NOMO-1 treated with dmso at 0.1 percent for 144 hours (cell line): ENCODE data around the gene OSMR.

Source experiments
- DNase-seq: peaks from one replicate; lab custom pipeline; 2025; ENCODE audit not compliant: unreplicated experiment; lab: John Stamatoyannopoulos, UW

Gene OSMR

DNA sequence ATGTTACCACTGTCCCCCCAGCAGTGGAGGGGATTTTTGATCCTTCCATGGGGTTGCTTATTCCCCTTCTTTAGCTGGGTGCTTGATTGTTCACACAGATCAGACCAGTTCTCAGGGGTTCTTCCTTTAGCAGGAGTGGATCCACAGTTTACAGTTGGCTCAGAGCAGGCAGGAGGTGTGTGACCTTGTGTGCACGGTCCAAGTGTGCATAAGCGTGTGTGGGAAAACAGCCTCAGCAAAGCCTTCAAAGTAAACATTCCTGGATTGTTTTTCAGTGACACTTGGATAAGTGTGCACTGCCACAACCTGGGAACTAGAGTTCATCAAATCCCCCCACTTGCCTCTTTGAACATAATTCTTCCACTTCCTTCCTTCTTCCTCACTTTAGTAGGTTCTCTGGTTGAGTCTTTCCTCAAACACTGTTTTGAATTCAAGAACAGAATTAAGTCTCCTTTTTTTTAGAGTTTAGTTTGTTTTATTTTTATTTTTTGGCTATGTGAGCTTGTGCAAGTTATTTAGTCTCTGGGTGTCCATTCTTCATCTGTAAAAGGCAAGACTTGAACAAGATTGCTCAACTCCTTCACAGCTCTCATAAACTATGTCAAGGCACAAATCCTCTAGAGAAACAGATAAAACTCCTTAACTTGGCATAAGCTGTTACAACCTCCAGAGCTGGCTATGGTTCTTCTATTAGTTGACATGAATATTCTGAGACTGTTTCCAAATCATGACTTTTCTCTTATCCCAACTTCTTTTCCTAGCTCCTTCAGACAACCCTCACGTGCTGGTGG is 78.0 kb downstream of the OSMR start:
- DNase-seq, result no peak

DNA sequence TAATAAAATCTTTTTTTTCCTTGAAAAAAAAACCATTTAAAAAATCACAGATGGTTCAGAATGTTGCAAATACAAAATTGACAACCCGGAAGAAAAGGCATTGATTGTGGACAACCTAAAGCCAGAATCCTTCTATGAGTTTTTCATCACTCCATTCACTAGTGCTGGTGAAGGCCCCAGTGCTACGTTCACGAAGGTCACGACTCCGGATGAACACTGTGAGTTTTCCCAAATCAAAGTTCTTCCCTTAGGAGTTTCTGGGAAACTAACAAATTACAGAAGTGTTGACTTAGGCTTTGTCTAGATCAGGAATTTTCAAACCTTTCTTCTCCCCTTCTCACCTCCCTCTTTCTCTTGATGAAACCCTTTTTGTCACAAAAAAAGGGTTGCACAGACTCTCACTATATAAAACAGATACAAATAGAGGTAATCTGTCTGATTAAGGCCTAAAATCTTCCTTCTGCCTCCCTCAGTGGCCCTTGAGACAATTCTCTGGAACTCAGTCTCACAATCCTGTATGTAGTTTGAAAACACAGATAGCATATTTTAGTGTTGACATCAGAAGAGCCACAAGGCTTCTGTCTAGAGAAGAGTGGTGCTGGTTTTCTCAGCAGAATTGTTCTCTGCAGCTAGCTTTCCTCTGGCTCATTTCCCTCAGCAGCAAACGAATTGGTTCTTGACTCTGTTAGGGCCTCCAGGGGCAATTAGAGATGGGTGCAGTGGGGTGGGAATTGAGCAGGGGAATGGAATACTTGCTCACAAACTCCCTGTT is 79.5 kb downstream of the OSMR start:
- no peak for DNase-seq

DNA sequence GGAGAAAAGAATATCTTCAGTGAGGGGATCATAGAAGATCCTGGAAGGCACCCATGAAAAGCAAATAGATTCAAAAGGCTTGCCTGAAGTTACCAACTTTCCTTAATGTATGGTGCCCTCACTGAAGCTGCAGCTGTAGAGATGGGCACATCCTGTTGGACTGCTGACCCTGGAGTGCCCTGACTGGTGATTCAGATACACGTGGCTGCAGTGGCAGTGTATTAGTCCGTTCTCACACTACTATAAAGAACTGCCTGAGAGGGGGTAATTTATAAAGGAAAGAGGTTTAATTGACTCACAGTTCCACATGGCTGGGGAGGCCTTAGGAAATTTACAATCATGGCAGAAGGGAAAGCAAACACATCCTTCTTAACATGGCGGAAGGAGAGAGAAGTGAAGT is 80.3 kb downstream of the OSMR start:
- no peak for DNase-seq

DNA sequence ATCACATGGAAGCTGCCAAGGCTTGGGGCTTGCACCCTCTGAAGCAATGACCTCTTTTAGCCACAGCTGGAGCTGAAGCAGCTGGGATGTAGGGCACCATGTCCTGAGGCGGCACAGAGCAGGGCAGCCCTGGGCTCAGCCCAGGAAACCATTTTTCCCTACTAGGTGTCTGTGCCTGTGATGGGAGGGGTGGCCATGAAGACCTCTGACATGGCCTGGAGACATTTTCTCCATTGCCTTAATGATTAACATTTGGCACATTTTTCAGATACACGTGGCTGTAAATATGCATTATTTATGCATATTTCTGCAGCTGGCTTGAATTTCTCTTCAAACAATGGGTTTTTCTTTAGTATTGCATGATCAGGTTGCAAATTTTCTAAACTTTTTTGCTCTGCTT is 81.7 kb downstream of the OSMR start:
- DNase-seq, result no peak

DNA sequence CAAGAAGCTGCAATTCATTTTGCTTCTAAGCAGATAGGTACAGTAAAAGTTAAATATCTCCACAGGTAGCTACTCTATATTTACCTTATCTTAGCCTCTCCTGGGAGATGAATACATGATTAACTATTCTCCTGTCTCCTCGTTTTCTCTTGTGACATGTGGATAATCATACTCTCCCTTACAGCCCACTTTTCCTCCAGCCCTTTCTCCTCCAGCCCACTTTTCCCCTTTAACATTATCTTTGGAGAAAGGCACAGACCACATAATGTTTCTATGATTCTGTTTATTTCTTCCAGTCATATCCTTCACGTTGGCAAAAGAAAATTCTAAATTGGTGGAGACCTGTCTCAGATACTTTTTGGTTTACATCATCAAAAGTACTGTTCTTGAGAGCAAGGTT is 84.0 kb downstream of the OSMR start:
- no peak for DNase-seq

DNA sequence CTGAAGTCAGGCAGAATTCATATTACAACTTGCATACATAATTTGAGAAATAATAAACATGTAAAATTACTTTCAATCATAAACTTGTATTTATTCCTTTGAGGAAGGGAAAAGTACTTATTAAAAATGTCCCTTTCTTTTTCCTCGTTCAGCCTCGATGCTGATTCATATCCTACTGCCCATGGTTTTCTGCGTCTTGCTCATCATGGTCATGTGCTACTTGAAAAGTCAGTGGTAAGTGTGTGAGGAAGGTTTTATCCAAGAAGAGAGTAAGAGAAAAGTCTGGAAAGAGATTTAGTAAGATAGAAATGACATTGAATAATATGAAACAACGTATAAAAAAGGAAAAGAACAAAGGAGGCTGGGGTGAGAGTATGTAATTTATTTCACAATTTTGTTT is 85.9 kb downstream of the OSMR start:
- DNase-seq, result no peak

DNA sequence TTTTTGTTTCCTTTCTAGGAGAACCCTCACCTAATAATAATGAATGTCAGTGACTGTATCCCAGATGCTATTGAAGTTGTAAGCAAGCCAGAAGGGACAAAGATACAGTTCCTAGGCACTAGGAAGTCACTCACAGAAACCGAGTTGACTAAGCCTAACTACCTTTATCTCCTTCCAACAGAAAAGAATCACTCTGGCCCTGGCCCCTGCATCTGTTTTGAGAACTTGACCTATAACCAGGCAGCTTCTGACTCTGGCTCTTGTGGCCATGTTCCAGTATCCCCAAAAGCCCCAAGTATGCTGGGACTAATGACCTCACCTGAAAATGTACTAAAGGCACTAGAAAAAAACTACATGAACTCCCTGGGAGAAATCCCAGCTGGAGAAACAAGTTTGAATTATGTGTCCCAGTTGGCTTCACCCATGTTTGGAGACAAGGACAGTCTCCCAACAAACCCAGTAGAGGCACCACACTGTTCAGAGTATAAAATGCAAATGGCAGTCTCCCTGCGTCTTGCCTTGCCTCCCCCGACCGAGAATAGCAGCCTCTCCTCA is 87.1 kb downstream of the OSMR start:
- DNase-seq, result no peak

DNA sequence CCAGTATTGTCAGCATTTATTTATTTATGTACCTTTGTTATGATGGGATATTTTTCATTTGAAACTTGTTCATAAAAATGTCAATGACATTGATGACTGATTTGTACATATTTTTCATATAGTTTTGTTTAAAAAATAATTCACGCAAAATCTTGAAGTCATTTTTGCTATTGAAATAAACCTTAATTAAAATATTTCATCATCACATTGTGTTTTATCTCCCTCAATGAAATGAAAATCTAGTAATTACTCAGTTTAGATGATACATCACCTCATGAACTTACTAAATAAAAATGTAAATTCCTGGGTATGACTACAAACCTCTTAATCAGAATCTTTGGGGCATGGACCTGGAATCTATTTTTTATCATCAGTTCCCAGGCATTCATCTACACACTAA is 89.6 kb downstream of the OSMR start:
- DNase-seq, result no peak

DNA sequence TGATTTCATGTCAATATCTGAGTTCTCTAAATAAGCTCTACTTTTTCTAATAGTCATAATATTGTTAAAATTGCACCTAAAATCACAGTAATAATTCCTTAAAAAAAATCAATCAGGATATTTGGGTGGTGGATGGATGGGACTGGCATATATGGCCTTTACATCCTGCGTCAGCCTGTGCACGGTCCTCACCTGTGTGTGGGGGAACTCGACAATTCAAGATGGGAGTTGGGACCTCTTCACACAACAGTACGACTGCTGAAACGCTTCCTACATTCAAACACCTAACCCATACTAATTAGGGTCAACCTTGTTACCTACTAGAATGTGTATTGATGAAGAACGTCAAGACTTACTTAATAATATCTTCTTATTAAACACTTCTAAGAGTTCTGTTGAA is 90.5 kb downstream of the OSMR start:
- DNase-seq, result no peak

DNA sequence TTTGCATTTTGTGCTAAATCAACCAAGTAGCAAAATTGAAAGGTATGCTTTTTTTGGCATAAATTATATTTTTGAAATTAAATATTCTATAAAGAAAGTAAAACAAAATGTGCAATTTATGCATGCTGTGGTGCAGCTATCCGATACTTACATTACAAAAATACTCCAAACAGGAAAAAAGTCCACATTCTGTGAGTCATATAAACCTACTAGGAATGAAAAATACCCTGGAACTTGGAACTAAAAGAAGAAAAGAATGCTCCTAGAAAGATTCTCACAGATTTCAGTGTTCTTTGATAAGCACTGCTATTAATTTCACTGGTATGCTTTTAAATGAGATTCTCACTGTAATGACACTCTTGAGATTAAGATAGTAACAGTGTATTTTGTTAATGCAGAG is 92.6 kb downstream of the OSMR start:
- no peak for DNase-seq

DNA sequence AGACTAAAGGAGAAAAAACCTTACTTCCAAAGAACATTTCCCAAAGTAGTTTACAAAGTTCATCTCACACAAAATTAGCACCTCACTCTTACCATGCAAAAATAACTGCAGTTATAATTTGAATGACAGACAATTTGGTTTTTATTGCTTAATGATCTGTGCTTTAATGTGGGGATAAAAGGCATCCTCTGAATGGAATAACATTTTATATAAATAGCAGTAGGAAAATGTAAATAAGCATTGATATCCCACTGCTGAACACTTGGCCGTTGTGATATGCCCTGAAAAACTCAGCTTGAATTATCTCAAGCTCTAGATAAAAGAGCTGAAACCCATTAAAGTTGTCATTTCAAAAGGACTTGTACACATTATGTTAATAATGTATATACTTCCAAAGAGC is 93.2 kb downstream of the OSMR start:
- no peak for DNase-seq

DNA sequence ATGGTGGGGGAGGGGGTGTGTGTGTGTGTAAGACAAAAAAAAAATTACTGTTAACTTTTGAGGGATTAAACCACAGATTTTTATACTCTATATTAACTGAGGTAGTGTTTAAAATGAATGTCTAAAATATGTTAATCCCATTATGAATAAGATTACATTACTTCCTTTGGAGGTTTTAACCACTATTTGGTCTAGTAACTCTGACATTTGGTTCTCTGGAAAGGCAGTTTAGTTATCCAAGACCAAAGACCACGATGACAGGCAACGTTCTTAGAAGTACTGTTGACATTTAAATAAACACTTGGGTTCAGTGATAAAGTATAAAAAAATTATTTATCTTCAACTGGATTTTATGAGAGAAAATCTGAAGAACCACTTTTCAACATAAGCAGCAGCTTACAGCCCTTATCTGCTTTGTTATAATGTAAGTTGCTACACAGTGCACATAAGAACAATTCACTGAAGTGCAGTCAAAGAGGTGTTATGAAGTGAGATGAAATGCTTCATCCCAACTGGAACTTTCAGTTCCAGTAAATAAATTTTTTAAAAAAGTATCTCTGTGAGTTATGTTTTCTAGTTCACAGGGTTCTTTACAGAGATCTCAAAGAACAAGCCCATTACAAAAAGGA is 94.5 kb downstream of the OSMR start:
- DNase-seq, result no peak

DNA sequence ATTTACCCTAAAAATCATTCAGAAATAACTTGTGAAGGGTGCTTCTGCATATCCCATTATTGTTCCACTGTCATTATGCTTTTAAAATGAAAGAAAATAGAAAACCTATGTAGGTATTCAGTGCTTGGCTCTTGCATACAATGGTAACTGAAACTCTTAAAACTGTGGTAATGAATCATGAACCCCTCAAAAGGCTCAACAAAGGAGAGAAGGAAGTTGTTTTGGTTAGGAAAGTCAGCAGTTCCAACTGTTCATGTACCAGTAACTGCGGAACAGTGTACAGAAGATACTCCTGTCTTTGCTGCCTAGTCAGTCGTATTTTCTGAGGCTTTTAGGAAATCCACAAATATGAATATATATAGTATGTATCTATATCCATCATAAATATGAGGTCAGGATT is 96.1 kb downstream of the OSMR start:
- no peak for DNase-seq

DNA sequence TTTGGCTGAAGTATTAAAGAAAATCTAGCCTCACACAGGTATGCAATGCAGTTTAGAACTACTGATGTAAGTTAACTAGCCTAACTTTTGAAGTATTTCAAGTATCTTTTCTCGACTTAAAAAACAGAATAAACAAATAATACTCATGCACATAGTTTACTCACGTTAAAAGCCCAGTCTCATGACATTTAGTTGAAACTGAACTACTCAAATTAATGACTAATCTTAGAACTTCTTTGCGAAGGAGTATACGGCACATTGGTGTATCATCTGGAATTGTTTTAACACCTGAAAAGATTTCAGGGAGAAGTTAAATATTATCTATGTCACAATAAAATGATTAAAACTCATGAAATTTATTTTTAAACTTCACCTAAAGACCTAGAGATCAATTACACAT is 98.5 kb downstream of the OSMR start:
- DNase-seq, result no peak

DNA sequence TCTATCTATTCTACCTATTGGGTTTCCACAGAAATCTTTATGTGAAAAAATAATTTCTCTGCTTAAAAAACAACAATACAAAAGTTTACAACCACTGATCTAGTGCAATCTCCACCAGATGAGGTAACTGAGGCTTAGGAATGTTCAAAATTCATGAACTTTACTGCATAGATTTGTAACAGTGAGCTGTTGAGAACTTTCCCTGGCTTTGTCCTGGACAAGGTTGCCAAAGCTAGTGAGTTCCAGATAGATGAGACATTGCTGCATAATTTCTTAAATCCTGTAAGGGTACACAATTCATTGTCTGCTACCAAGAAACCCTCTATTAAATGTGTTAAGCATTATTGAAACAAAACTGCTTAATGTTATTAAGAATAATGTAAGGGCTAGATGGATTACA is 102.7 kb downstream of the OSMR start:
- no peak for DNase-seq

DNA sequence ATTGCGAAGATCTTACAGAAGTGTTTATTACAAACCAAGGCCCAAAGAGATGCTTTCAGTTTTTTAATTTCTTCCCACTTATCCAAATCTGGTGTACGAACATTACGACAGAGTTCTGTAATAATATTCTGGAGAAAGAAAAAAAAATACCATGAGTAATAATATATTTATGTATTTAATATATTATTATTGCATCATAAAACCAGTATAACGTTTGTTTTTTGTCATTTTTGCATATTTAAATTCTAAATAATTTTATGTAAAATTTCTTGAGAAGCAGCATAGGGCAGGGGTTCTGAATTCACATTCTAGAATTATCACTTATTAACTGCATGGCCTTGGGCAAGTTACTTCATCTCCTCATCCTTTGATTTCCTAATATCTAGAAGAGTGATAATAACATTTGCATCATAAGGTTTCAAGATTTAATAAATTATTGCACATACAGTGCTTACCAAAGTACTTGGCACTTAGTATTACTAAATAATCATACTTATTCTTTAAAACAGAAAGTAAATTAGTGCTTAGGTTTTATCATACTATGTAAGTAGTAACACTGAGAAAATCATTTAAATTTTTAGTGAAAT is 107.7 kb downstream of the OSMR start:
- DNase-seq, result no peak

DNA sequence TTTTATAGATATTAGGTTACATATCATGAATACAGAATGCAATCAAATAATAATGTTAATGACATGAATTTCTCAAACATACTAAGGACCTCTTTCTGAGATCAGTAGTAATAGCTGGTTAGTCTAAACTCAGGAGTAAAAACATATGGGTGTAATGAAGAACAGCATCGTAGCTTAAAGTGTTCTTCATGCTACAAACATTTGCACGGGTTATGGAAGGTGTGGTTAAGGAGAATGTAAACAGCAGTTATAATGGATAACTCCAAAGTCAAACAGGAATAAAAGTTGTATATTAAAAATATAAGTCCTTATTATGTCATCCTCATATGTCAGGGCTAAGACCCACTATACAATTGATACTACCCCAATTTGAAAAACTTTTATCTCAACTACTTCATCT is 115.9 kb downstream of the OSMR start:
- no peak for DNase-seq

DNA sequence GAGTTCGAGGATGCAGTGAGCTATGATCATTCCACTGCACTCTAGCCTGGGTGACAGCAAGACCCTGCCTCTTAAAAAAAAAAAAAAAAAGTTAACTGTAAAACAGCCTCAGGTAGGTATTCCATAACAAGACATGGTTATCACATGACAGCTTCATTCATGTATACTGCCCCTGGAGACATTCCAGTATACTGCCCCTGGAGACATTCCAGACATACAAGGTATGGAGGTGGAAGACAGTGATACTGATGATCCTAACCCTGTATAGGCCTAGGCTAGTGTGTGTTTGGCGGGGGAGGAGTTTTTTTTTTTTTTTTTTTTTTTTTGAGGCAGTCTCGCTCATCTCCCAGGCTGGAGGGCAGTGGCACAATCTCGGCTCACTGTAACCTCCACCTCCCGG is 122.9 kb downstream of the OSMR start:
- no peak for DNase-seq

DNA sequence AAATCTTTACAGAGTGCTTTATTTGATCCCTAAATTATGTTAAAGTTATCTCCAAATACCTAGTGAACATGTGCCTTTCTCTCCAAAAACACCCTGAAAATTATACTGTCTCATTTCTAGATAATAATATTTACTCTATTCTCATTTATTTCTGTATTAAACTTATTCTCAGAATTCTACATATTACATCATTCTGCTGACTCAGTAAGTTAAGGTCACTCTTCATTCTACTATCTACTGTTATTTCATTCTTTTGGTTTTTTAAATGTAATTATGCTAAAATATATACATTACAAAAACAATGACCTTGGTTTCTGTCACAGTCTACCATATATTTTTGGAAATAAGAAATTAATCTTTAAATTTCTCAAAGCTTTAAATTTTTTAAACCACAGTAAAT is 132.2 kb downstream of the OSMR start:
- no peak for DNase-seq

DNA sequence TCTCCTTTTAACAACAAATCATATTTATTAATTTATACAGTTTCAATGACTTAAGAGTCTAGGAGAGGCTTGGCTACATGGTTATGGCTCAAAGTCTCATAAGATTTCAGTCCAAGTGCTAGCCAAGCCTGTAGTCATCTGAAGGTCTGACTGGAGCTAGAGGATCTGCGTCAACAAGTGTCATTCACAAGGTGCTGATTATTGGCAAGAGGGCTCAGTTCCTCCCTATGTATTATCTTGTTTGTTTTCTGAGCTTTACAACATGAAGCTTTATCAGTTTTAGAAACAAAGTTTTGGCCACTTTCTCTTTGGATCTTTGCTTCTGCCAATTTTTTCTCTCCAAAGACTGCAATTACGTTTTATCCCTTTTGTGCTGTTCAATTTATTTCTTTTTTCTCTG is 133.7 kb downstream of the OSMR start:
- DNase-seq, result no peak
